H1 (cell line): Measurements from ENCODE around the gene AMOTL2. TPM values are rescaled to one million over a fixed set of nuclear protein-coding genes. Genes with fewer than 3 reads are reported as not detected.

Experiments
- CTCF ChIA-PET: fragments of 300-600 bp; sonication (Branson Sonifier 250); formaldehyde crosslinking; loops from one replicate; lab custom pipeline; 2021; ENCODE audit not compliant: partially characterized antibody; lab: Charles Lee
- POLR2A ChIA-PET: fragments of 300-600 bp; sonication (Branson Sonifier 250); formaldehyde crosslinking; loops from one replicate; lab custom pipeline; 2021; ENCODE audit warnings: inconsistent platforms; ENCODE audit not compliant: partially characterized antibody; lab: Charles Lee
- DNase-seq, 2 experiments: peaks; one replicate each; pipeline versions ENCODE4 v3.0.0 to v3.0.0-alpha.2; 2010 to 2022; ENCODE audit warnings: low spot score in 2 of 2, low read depth in 1 of 2, mixed read lengths in 1 of 2
- FAIRE-seq: peaks from 2 replicates; lab custom pipeline; 2011; peaks lifted over from hg19 to GRCh38; lab: Jason Lieb, UNC
- H2AFZ ChIP-seq: 2 replicates; pipeline ENCODE4 v1.8.1; 2012; ENCODE audit warnings: low read length, inconsistent platforms
- H2AK5ac ChIP-seq: 2 replicates; pipeline ENCODE4 v1.6.1; 2013; ENCODE audit warnings: low read depth, low read length
- H2BK120ac ChIP-seq: replicated peaks from 2 replicates; pipeline ENCODE3; 2013; ENCODE audit warnings: low read depth, low read length, inconsistent platforms
- H2BK12ac ChIP-seq: 2 replicates; pipeline ENCODE4 v1.6.1; 2013; ENCODE audit warnings: low read depth, low read length
- H2BK15ac ChIP-seq: 2 replicates; pipeline ENCODE4 v1.6.1; 2013; ENCODE audit warnings: low read length
- H2BK20ac ChIP-seq: 2 replicates; pipeline ENCODE4 v1.6.1; 2013; ENCODE audit warnings: low read length
- H2BK5ac ChIP-seq: 2 replicates; pipeline ENCODE4 v1.6.1; 2013; ENCODE audit warnings: low read depth, low read length
- H3K14ac ChIP-seq: 2 replicates; pipeline ENCODE4 v1.6.1; 2013; ENCODE audit warnings: inconsistent platforms; ENCODE audit not compliant: insufficient read length
- H3K18ac ChIP-seq: 2 replicates; pipeline ENCODE4 v1.6.1; 2013; ENCODE audit warnings: low read length; ENCODE audit errors: extremely low read depth
- H3K23ac ChIP-seq: 2 replicates; pipeline ENCODE4 v1.6.1; 2013; ENCODE audit warnings: inconsistent platforms; ENCODE audit not compliant: insufficient read length
- H3K23me2 ChIP-seq: 2 replicates; pipeline ENCODE4 v1.6.1; 2013; ENCODE audit warnings: low read depth, low read length
- H3K27ac ChIP-seq: 2 replicates; pipeline ENCODE4 v1.6.1; 2011; ENCODE audit warnings: low read depth, low read length, inconsistent platforms
- H3K27me3 ChIP-seq, 4 experiments: replicated peaks in 1 of 4; 1 replicate in 1 of 4; 2 replicates in 3 of 4; pipeline versions ENCODE4 v1.6.1 to v1.8.1; 2011 to 2013; ENCODE audit warnings: low read length in 3 of 4, mild to moderate bottlenecking in 3 of 4, inconsistent platforms in 2 of 4, mixed read lengths in 2 of 4, moderate library complexity in 1 of 4; ENCODE audit not compliant: control insufficient read depth in 3 of 4, insufficient read depth in 3 of 4; ENCODE audit errors: extremely low read depth in 1 of 4
- H3K36me3 ChIP-seq, 4 experiments: 2 replicates each; pipeline versions ENCODE4 v1.6.1 to v1.8.1; 2011 to 2013; ENCODE audit warnings: mild to moderate bottlenecking in 4 of 4, low read length in 3 of 4, moderate library complexity in 2 of 4, control low read depth in 1 of 4, inconsistent platforms in 1 of 4; ENCODE audit not compliant: insufficient read depth in 4 of 4, control insufficient read depth in 2 of 4
- H3K4ac ChIP-seq: replicated peaks from 2 replicates; pipeline ENCODE3; 2013; ENCODE audit warnings: low read length, low read depth, mixed read lengths, inconsistent platforms; ENCODE audit not compliant: insufficient read length
- H3K4me1 ChIP-seq, 4 experiments: replicated peaks in 1 of 4; 1 replicate in 1 of 4; 2 replicates in 3 of 4; pipeline versions ENCODE4 v1.6.1 to v1.8.1; 2011 to 2013; ENCODE audit warnings: low read length in 3 of 4, inconsistent platforms in 2 of 4, mixed read lengths in 1 of 4; ENCODE audit not compliant: insufficient read depth in 4 of 4, control insufficient read depth in 3 of 4
- H3K4me2 ChIP-seq, 2 experiments: 2 replicates each; pipeline versions ENCODE4 v1.6.1 to v1.8.1; 2011 to 2013; ENCODE audit warnings: low read depth in 2 of 2, low read length in 2 of 2, control low read depth in 1 of 2, inconsistent platforms in 1 of 2, mild to moderate bottlenecking in 1 of 2; ENCODE audit not compliant: insufficient read depth in 1 of 2
- H3K4me3 ChIP-seq, 4 experiments: fragments of 200-600, 300-600 bp in 1 of 4; sonication (generic), shearing (Covaris generic), sonication (Bioruptor Twin) in 1 of 4; 2 replicates each; pipeline versions ENCODE4 v1.5.1 to v1.8.1; 2011 to 2016; ENCODE audit warnings: low read length in 4 of 4, low read depth in 3 of 4, control low read depth in 2 of 4, inconsistent platforms in 2 of 4, mild to moderate bottlenecking in 2 of 4, mixed read lengths in 1 of 4, moderate library complexity in 1 of 4; ENCODE audit not compliant: insufficient read depth in 2 of 4; ENCODE audit errors: extremely low read depth in 1 of 4
- H3K56ac ChIP-seq: replicated peaks from 2 replicates; pipeline ENCODE3; 2013; ENCODE audit warnings: low read depth, mild to moderate bottlenecking, mixed read lengths, low read length, inconsistent platforms; ENCODE audit not compliant: insufficient read length
- H3K79me1 ChIP-seq: 2 replicates; pipeline ENCODE4 v1.6.1; 2013; ENCODE audit warnings: low read depth, low read length, control low read depth
- H3K79me2 ChIP-seq, 2 experiments: 2 replicates each; pipeline versions ENCODE4 v1.6.1 to v1.8.1; 2012 to 2013; ENCODE audit warnings: low read length in 2 of 2, mild to moderate bottlenecking in 2 of 2, inconsistent platforms in 1 of 2; ENCODE audit not compliant: insufficient read depth in 2 of 2, control insufficient read depth in 1 of 2
- H3K9ac ChIP-seq, 4 experiments: replicated peaks in 1 of 4; 1 replicate in 1 of 4; 2 replicates in 3 of 4; pipeline versions ENCODE4 v1.6.1 to v1.8.1; 2011 to 2013; ENCODE audit warnings: low read depth in 3 of 4, low read length in 3 of 4, control low read depth in 2 of 4, mild to moderate bottlenecking in 2 of 4, moderate library complexity in 2 of 4, inconsistent platforms in 1 of 4; ENCODE audit errors: extremely low read depth in 1 of 4
- H3K9me3 ChIP-seq, 2 experiments: 2 replicates each; pipeline versions ENCODE4 v1.6.1 to v1.8.1; 2012 to 2013; ENCODE audit warnings: mild to moderate bottlenecking in 2 of 2, moderate library complexity in 2 of 2, control low read depth in 1 of 2, inconsistent platforms in 1 of 2, low read depth in 1 of 2, low read length in 1 of 2, mixed read lengths in 1 of 2; ENCODE audit not compliant: insufficient read depth in 2 of 2
- H4K20me1 ChIP-seq, 2 experiments: replicated peaks in 1 of 2; 2 replicates each; pipeline versions ENCODE3 to v1.8.1; 2011 to 2013; ENCODE audit warnings: inconsistent platforms in 2 of 2, low read length in 2 of 2, mild to moderate bottlenecking in 1 of 2; ENCODE audit not compliant: insufficient read depth in 2 of 2, control insufficient read depth in 1 of 2
- H4K5ac ChIP-seq: 2 replicates; pipeline ENCODE4 v1.6.1; 2013; ENCODE audit warnings: low read length, low read depth, mixed read lengths, inconsistent platforms; ENCODE audit not compliant: insufficient read length
- H4K8ac ChIP-seq: 2 replicates; pipeline ENCODE4 v1.8.0; 2013; ENCODE audit warnings: mild to moderate bottlenecking, moderate library complexity, low read length, inconsistent platforms; ENCODE audit not compliant: insufficient read depth; ENCODE audit errors: extremely low read depth
- H4K91ac ChIP-seq: replicated peaks from 2 replicates; pipeline ENCODE3; 2013; ENCODE audit warnings: low read length, mixed read lengths, inconsistent platforms; ENCODE audit not compliant: insufficient read length
- ATF3 ChIP-seq: IDR thresholded peaks from 2 replicates; pipeline ENCODE4 v1.6.1; 2011; ENCODE audit warnings: low read depth, mild to moderate bottlenecking, low read length; ENCODE audit not compliant: insufficient read depth
- E2F6 ChIP-seq: IDR thresholded peaks from 2 replicates; pipeline ENCODE4 v1.6.1; 2012; ENCODE audit warnings: inconsistent platforms
- EZH2 ChIP-seq: fragments of 200-600 bp; sonication (generic); IDR thresholded peaks from 2 replicates; pipeline ENCODE4 v1.7.1; 2012; ENCODE audit warnings: low read depth, mild to moderate bottlenecking, moderate library complexity, low read length, inconsistent platforms; ENCODE audit not compliant: severe bottlenecking
- KDM5A ChIP-seq: fragments of 200-600 bp; IDR thresholded peaks from 2 replicates; pipeline ENCODE4 v1.7.1; 2012; ENCODE audit warnings: mild to moderate bottlenecking, low read length, inconsistent platforms, mixed read lengths
- POU5F1 ChIP-seq: IDR thresholded peaks from 2 replicates; pipeline ENCODE4 v1.6.1; 2011; ENCODE audit warnings: low read depth, mild to moderate bottlenecking, low read length, moderate library complexity
- RFX5 ChIP-seq: IDR thresholded peaks from 2 replicates; pipeline ENCODE4 v1.6.1; 2011; ENCODE audit warnings: low read depth, low read length, improper control_type of control experiment, borderline replicate concordance
- WGBS, 2 experiments: shearing (Covaris generic) in 1 of 2; methylation state at CpG; one replicate each; pipeline versions ENCODE4 v1.1.6 to v1.1.7; 2013 to 2015; ENCODE audit warnings: low lambda C conversion rate in 2 of 2, mixed read lengths in 2 of 2, inconsistent platforms in 1 of 2, low coverage in 1 of 2, missing lambda C conversion rate in 1 of 2; ENCODE audit not compliant: insufficient replicate concordance in 2 of 2, insufficient coverage in 1 of 2, insufficient read length in 1 of 2; ENCODE audit errors: extremely low coverage in 1 of 2, missing lambda C conversion rate in 1 of 2; 5-methylcytosine and 5-hydroxymethylcytosine counted together
- polyA plus RNA-seq, 7 experiments: library from polyadenylated mRNA; depleted of rRNA in 3 of 7; stranded (reverse) in 5 of 7; unstranded in 2 of 7; fragments of >200 nt in 5 of 7; fragments of 200-250 nt in 2 of 7; gene quantifications; 1 replicate in 5 of 7; 2 replicates in 1 of 7; 4 replicates in 1 of 7; pipeline versions ENCODE4 v1.2.1 to v1.2.3, GENCODE V29; 2011 to 2013; ENCODE audit warnings: missing spikeins in 2 of 7, mixed read lengths in 2 of 7
- total RNA-seq: library from RNA; stranded (reverse); fragmentation: NEBNext Ultra II Directional; extraction: Animal tissue kit (Norgen Biotek cat#: 25700); gene quantifications from 2 replicates; pipeline ENCODE4 v1.2.1, GENCODE V29; 2021

AMOTL2 gene
- total and polyA plus RNA-seq, 2 of the 8 experiments (the other 6 are each of a cell fraction or from before 2014, with no cell fraction given) = 19.0 to 63.7 TPM

- TF ChIP-seq POU5F1 (no peak), RFX5 (no peak), E2F6 (no peak), ATF3 (no peak), KDM5A (no peak), EZH2 (no peak)
- Histone ChIP-seq H4K20me1 (peaks cover under 1 to 6% of the 10 kb centered on the region in 2 experiments), H3K4ac (no peak overlapping the region), H2AFZ (no peak overlapping the region), H3K9ac (no peak overlapping the region), H2AK5ac (no peak overlapping the region), H4K5ac (no peak overlapping the region), H3K18ac (no peak overlapping the region), H2BK15ac (no peak overlapping the region), H3K79me1 (no peaks in the 10 kb centered on the region), H3K4me2 (no peak overlapping the region), H3K27ac (no peak overlapping the region), H4K91ac (no peak overlapping the region), H3K36me3 (peaks cover 11 to 31% (median 19%) of the 10 kb centered on the region in 4 experiments; a peak in 7 of 8 replicates), H3K79me2 (no peaks in the 10 kb centered on the region), H3K4me3 (no peak overlapping the region), H3K9me3 (no peaks in the 10 kb centered on the region), H3K27me3 (no peaks in the 10 kb centered on the region), H3K4me1 (peaks cover 0 to 6% (median 3%) of the 10 kb centered on the region in 4 experiments; a peak in 3 of 7 replicates), H3K23me2 (no peaks in the 10 kb centered on the region), H3K23ac (no peak overlapping the region), H2BK5ac (no peak overlapping the region), H4K8ac (no peak overlapping the region), H3K56ac (no peak overlapping the region), H2BK12ac (no peak overlapping the region), H2BK20ac (no peak overlapping the region), H2BK120ac (no peak overlapping the region), H3K14ac (no peak overlapping the region)
- ChIA-PET POLR2A (interaction anchor here (32.3 to 45.2 kb wide), 3 partner anchors 5 to 41 kb away, joined by 804 to 1731 read pairs (median 1731); partner anchors contain the start of gene AMOTL2), CTCF (interaction anchor here (1.1 to 5.8 kb wide), 10 partner anchors 9 to 112 kb away, joined by 3 to 24 read pairs (median 6); no protein-coding TSS in a partner anchor)
- FAIRE-seq = no peak
- WGBS, 2 experiments = 66% methylated on average over 4 of the region's 4 CpGs; no CpG with 5 or more reads in 1 of the 2 experiments
- DNase-seq = no peak
Observed at GRCh38 chr3:134352031-134352671, 22.1 kb downstream of the AMOTL2 start.
